ENCODE measurements around the gene KHK. TPM values are rescaled to one million over a fixed set of nuclear protein-coding genes. Genes with fewer than 3 reads are reported as not detected.

KHK gene
- total RNA-seq, 1 donor: 1.7 TPM

GRCh38 chr2:27081984-27082772 lies 4.4 kb upstream of the KHK start:
- no peak for TF ChIP-seq CTCF (IDR thresholded peaks at IDR 0.05; ENCODE audit: insufficient read depth, low read length)
- DNase-seq (ENCODE audit: low read depth): no peak
- no peak overlapping the region for H3K4me3 ChIP-seq (ENCODE audit: low read depth, low read length)

GRCh38 chr2:27082773-27083409 lies 3.7 kb upstream of the KHK start:
- H3K4me3 ChIP-seq (ENCODE audit: low read depth, low read length): no peak overlapping the region
- TF ChIP-seq CTCF (IDR thresholded peaks at IDR 0.05; ENCODE audit: insufficient read depth, low read length): no peak
- DNase-seq (ENCODE audit: low read depth): no peak

- DNase-seq (ENCODE audit: low read depth): no peak
- TF ChIP-seq CTCF (IDR thresholded peaks at IDR 0.05; ENCODE audit: insufficient read depth, low read length): no peak
- no peak overlapping the region for H3K4me3 ChIP-seq (ENCODE audit: low read depth, low read length)
Observed at GRCh38 chr2:27083410-27084296, 2.9 kb upstream of the KHK start.

GRCh38 chr2:27084297-27085061 lies 2.1 kb upstream of the KHK start:
- no peak for DNase-seq (ENCODE audit: low read depth)
- no peak for TF ChIP-seq CTCF (IDR thresholded peaks at IDR 0.05; ENCODE audit: insufficient read depth, low read length)
- no peak overlapping the region for H3K4me3 ChIP-seq (ENCODE audit: low read depth, low read length)

GRCh38 chr2:27085062-27085672 lies 1.4 kb upstream of the KHK start:
- no peak overlapping the region for H3K4me3 ChIP-seq (ENCODE audit: low read depth, low read length)
- TF ChIP-seq CTCF (IDR thresholded peaks at IDR 0.05; ENCODE audit: insufficient read depth, low read length): no peak
- no peak for DNase-seq (ENCODE audit: low read depth)

GRCh38 chr2:27085673-27086089 lies 891 bp upstream of the KHK start:
- DNase-seq (ENCODE audit: low read depth): peak; percentile 69
- H3K4me3 ChIP-seq (ENCODE audit: low read depth, low read length): peak overlapping the region; percentile 56
- TF ChIP-seq CTCF (IDR thresholded peaks at IDR 0.05; ENCODE audit: insufficient read depth, low read length): peak; percentile 44
